GM23338 (cell line): ENCODE data around the gene GIMAP5. TPM values are rescaled to one million over a fixed set of nuclear protein-coding genes. Genes with fewer than 3 reads are reported as not detected.

Experiments
- ATAC-seq: fragments of 200-7000 bp; cut with Tn5 transposase; 3 replicates; pipeline ENCODE4 v1.9.1; 2020
- DNase-seq: peaks from one replicate; pipeline ENCODE4 v3.0.0-alpha.2; 2015; ENCODE audit warnings: low spot score
- H2AFZ ChIP-seq: fragments of 200-600 bp; sonication (generic); 2 replicates; pipeline ENCODE4 v1.8.0; 2016; ENCODE audit warnings: antibody characterized with exemption, mild to moderate bottlenecking, moderate library complexity
- H3F3A ChIP-seq: fragments of 200-600 bp; sonication (generic); replicated peaks from 2 replicates; pipeline ENCODE4 v1.8.0; 2017; ENCODE audit warnings: antibody characterized with exemption, mixed run types, low read depth
- H3K27ac ChIP-seq: fragments of 200-600 bp; sonication (generic); 2 replicates; pipeline ENCODE4 v1.6.1; 2016; ENCODE audit warnings: low read depth
- H3K27me3 ChIP-seq: fragments of 200-600 bp; sonication (generic); 2 replicates; pipeline ENCODE4 v1.8.0; 2016; ENCODE audit warnings: mild to moderate bottlenecking, mixed run types, moderate library complexity; ENCODE audit not compliant: insufficient read depth
- H3K36me3 ChIP-seq: fragments of 200-600 bp; sonication (generic); 2 replicates; pipeline ENCODE4 v1.8.0; 2016; ENCODE audit warnings: mild to moderate bottlenecking; ENCODE audit not compliant: insufficient read depth
- H3K4me1 ChIP-seq: fragments of 200-600 bp; sonication (generic); 2 replicates; pipeline ENCODE4 v1.8.0; 2016; ENCODE audit warnings: mild to moderate bottlenecking, moderate library complexity; ENCODE audit not compliant: insufficient read depth
- H3K4me2 ChIP-seq: fragments of 200-600 bp; sonication (generic); 2 replicates; pipeline ENCODE4 v1.7.1; 2017; ENCODE audit warnings: mixed run types
- H3K4me3 ChIP-seq: fragments of 200-600 bp; sonication (generic); 2 replicates; pipeline ENCODE4 v1.6.1; 2016; ENCODE audit warnings: mixed run types
- H3K79me2 ChIP-seq: fragments of 200-600 bp; sonication (generic); replicated peaks from 2 replicates; pipeline ENCODE4 v1.8.0; 2017; ENCODE audit warnings: mild to moderate bottlenecking; ENCODE audit not compliant: insufficient read depth
- H3K9me2 ChIP-seq: fragments of 200-600 bp; sonication (generic); 2 replicates; pipeline ENCODE4 v1.8.0; 2017; ENCODE audit not compliant: insufficient read depth
- H4K20me1 ChIP-seq: fragments of 200-600 bp; sonication (generic); replicated peaks from 2 replicates; pipeline ENCODE4 v1.8.0; 2017; ENCODE audit warnings: mild to moderate bottlenecking; ENCODE audit not compliant: insufficient read depth
- H3K27ac Mint-ChIP-seq: 2 replicates; pipeline ENCODE4 v1.8.0; 2020; ENCODE audit warnings: inconsistent platforms, mild to moderate bottlenecking, moderate library complexity, mixed read lengths
- H3K27me3 Mint-ChIP-seq: 3 replicates; pipeline ENCODE4 v1.8.0; 2022; ENCODE audit warnings: low read depth, mild to moderate bottlenecking, moderate library complexity, mixed read lengths, inconsistent platforms; ENCODE audit not compliant: insufficient read depth, poor library complexity
- H3K36me3 Mint-ChIP-seq: 3 replicates; pipeline ENCODE4 v1.8.0; 2021; ENCODE audit warnings: low read depth, mild to moderate bottlenecking, inconsistent platforms, moderate library complexity, mixed read lengths
- H3K4me1 Mint-ChIP-seq: 3 replicates; pipeline ENCODE4 v1.8.0; 2020; ENCODE audit warnings: mild to moderate bottlenecking, inconsistent platforms, mixed read lengths
- H3K4me3 Mint-ChIP-seq: 3 replicates; pipeline ENCODE4 v1.8.0; 2021; ENCODE audit warnings: moderate library complexity, mild to moderate bottlenecking, inconsistent platforms, mixed read lengths
- H3K9me3 Mint-ChIP-seq: 3 replicates; pipeline ENCODE4 v1.8.0; 2020; ENCODE audit warnings: moderate library complexity, mild to moderate bottlenecking, inconsistent platforms, mixed read lengths
- CREB1 ChIP-seq: fragments of 250-450 bp; sonication (Bioruptor Pico); IDR thresholded peaks from 2 replicates; pipeline ENCODE4 v1.5.0; 2020; ENCODE audit warnings: low read depth, mild to moderate bottlenecking, moderate library complexity
- EZH2 ChIP-seq: fragments of 200-600 bp; sonication (generic); IDR thresholded peaks from one replicate; pipeline ENCODE4 v1.8.0; 2017; ENCODE audit warnings: antibody characterized with exemption, mild to moderate bottlenecking, low read depth; ENCODE audit not compliant: unreplicated experiment
- EZH2phosphoT487 ChIP-seq: fragments of 200-600 bp; sonication (generic); IDR thresholded peaks from one replicate; pipeline ENCODE4 v1.8.1; 2018; ENCODE audit warnings: antibody characterized with exemption; ENCODE audit not compliant: unreplicated experiment
- JUNB ChIP-seq: IDR thresholded peaks from one replicate; pipeline ENCODE4 v1.6.1; 2016; ENCODE audit warnings: antibody characterized with exemption; ENCODE audit not compliant: unreplicated experiment
- NANOG ChIP-seq: IDR thresholded peaks from 2 replicates; pipeline ENCODE4 v1.6.1; 2016; ENCODE audit warnings: antibody characterized with exemption, borderline replicate concordance
- POLR2AphosphoS5 ChIP-seq: IDR thresholded peaks from 2 replicates; pipeline ENCODE4 v1.6.1; 2016; ENCODE audit warnings: antibody characterized with exemption, low read depth
- ZNF331 ChIP-seq: fragments of 250-450 bp; sonication (Bioruptor Pico); IDR thresholded peaks from 2 replicates; pipeline ENCODE4 v1.5.0; 2020; ENCODE audit warnings: low read depth, mild to moderate bottlenecking, moderate library complexity
- polyA plus RNA-seq: library from polyadenylated mRNA; unstranded; fragments of >200 nt; fragmentation: Nextera tagmentation; extraction: Ambion mirVana; gene quantifications from 2 replicates; pipeline ENCODE4 v1.2.1, GENCODE V29; 2016
- total RNA-seq: library from RNA; depleted of rRNA; stranded (reverse); fragments of >200 nt; shearing (Covaris generic); gene quantifications from 2 replicates; pipeline ENCODE4 v1.2.3, GENCODE V29; 2014
- TF ChIP-seq, protein P1 (sequence below), 2 experiments: fragments of 200-600 bp in 1 of 2; sonication (generic) in 1 of 2; conservative IDR thresholded peaks; 2 replicates each; pipeline versions ENCODE4 v1.5.1 to v1.6.1; 2016 to 2017; ENCODE audit warnings: antibody characterized with exemption in 2 of 2, low read depth in 2 of 2, mild to moderate bottlenecking in 2 of 2, moderate library complexity in 1 of 2
- TF ChIP-seq, protein P2 (sequence below): IDR thresholded peaks from one replicate; pipeline ENCODE4 v1.6.1; 2018; ENCODE audit warnings: antibody characterized with exemption; ENCODE audit not compliant: unreplicated experiment

The GIMAP5 gene
- total and polyA plus RNA-seq, 2 experiments from 2014 or later = not detected

DNA sequence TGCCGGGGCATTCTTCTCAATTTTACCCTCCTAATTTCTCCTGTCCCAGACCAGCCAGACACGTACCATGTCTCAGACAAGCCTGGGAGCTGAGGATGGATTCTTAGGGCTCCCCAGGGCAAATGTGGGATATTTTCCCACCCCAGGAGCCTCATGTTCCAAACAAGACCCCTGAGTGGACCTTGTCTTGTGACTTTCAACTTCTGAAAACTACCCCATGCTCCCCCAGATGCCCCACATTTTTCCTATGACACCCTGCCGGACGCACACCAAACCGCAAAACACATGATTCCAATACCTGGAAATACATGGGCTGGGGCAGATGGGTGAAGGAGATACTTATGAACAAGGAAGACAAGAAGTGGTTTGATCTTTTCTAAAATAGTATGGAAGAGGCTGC lies 874 bp downstream of the GIMAP5 start:
- Mint-ChIP-seq H3K4me3 (no peak overlapping the region), H3K27me3 (peaks cover 100% of the 10 kb centered on the region), H3K36me3 (no peaks in the 10 kb centered on the region), H3K27ac (no peak overlapping the region), H3K9me3 (peaks cover 13% of the 10 kb centered on the region), H3K4me1 (peaks cover 8% of the 10 kb centered on the region; the same call in 1 of the 3 replicates)
- ATAC-seq = no peak
- Histone ChIP-seq H3K9me2 (no peaks in the 10 kb centered on the region), H3F3A (no peaks in the 10 kb centered on the region), H3K27ac (no peak overlapping the region), H3K4me2 (no peak overlapping the region), H4K20me1 (peaks cover 32% of the 10 kb centered on the region), H3K36me3 (no peaks in the 10 kb centered on the region), H3K4me1 (no peaks in the 10 kb centered on the region), H3K27me3 (peaks cover 99% of the 10 kb centered on the region), H3K79me2 (no peaks in the 10 kb centered on the region), H3K4me3 (no peak overlapping the region), H2AFZ (no peak overlapping the region)
- no peak for TF ChIP-seq JUNB
- TF ChIP-seq, protein P1, sequence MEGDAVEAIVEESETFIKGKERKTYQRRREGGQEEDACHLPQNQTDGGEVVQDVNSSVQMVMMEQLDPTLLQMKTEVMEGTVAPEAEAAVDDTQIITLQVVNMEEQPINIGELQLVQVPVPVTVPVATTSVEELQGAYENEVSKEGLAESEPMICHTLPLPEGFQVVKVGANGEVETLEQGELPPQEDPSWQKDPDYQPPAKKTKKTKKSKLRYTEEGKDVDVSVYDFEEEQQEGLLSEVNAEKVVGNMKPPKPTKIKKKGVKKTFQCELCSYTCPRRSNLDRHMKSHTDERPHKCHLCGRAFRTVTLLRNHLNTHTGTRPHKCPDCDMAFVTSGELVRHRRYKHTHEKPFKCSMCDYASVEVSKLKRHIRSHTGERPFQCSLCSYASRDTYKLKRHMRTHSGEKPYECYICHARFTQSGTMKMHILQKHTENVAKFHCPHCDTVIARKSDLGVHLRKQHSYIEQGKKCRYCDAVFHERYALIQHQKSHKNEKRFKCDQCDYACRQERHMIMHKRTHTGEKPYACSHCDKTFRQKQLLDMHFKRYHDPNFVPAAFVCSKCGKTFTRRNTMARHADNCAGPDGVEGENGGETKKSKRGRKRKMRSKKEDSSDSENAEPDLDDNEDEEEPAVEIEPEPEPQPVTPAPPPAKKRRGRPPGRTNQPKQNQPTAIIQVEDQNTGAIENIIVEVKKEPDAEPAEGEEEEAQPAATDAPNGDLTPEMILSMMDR (conservative IDR thresholded peaks at IDR 0.05; ENCODE audit: low read depth in 2 of 2) = no peak
- TF ChIP-seq, protein P2, sequence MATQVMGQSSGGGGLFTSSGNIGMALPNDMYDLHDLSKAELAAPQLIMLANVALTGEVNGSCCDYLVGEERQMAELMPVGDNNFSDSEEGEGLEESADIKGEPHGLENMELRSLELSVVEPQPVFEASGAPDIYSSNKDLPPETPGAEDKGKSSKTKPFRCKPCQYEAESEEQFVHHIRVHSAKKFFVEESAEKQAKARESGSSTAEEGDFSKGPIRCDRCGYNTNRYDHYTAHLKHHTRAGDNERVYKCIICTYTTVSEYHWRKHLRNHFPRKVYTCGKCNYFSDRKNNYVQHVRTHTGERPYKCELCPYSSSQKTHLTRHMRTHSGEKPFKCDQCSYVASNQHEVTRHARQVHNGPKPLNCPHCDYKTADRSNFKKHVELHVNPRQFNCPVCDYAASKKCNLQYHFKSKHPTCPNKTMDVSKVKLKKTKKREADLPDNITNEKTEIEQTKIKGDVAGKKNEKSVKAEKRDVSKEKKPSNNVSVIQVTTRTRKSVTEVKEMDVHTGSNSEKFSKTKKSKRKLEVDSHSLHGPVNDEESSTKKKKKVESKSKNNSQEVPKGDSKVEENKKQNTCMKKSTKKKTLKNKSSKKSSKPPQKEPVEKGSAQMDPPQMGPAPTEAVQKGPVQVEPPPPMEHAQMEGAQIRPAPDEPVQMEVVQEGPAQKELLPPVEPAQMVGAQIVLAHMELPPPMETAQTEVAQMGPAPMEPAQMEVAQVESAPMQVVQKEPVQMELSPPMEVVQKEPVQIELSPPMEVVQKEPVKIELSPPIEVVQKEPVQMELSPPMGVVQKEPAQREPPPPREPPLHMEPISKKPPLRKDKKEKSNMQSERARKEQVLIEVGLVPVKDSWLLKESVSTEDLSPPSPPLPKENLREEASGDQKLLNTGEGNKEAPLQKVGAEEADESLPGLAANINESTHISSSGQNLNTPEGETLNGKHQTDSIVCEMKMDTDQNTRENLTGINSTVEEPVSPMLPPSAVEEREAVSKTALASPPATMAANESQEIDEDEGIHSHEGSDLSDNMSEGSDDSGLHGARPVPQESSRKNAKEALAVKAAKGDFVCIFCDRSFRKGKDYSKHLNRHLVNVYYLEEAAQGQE = no peak
- TF ChIP-seq CREB1 (CRISPR knock-in tag) = no peak
- TF ChIP-seq NANOG = no peak
- no peak for TF ChIP-seq ZNF331
- TF ChIP-seq POLR2AphosphoS5 = no peak
- DNase-seq = no peak

DNA sequence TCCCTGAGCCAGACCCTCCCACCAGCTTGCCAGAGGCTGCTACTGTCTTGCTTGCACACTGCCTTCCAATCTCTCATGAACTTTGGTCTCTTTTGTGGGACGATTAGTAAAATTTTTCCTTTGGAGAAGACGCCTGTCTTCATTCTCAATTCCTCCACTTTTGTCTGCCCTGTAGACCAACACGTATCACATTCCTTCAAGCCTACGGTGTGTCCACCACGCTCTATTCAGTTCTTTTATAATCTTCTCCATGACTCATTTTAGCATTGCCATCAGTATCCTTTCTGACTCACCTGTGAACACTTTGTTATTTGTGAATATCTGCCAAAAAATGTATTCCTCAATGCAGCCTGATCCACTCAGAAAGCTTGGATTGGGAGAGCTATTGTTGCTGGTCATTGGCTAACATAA lies 1.4 kb downstream of the GIMAP5 start:
- H3K27ac ChIP-seq = no peak overlapping the region
- TF ChIP-seq EZH2phosphoT487 (no peak), EZH2 (no peak), CREB1 (CRISPR knock-in tag) (no peak)
- TF ChIP-seq, protein P1 (conservative IDR thresholded peaks at IDR 0.05; ENCODE audit: low read depth in 2 of 2) = no peak
- no peak overlapping the region for H3K27ac Mint-ChIP-seq
- H4K20me1 ChIP-seq = peaks cover 31% of the 10 kb centered on the region
- peaks cover 100% of the 10 kb centered on the region for H3K27me3 Mint-ChIP-seq
- H3K4me3 ChIP-seq = no peak overlapping the region
- no peaks in the 10 kb centered on the region for H3K4me1 ChIP-seq
- no peak overlapping the region for H3K4me2 ChIP-seq
- H3K27me3 ChIP-seq = peaks cover 99% of the 10 kb centered on the region
- no peaks in the 10 kb centered on the region for H3K36me3 ChIP-seq
- DNase-seq = no peak
- H3K79me2 ChIP-seq = no peaks in the 10 kb centered on the region
- H3K9me2 ChIP-seq = no peaks in the 10 kb centered on the region
- no peaks in the 10 kb centered on the region for H3K36me3 Mint-ChIP-seq
- no peak for ATAC-seq
- no peak overlapping the region for H2AFZ ChIP-seq
- H3K9me3 Mint-ChIP-seq = peaks cover 13% of the 10 kb centered on the region
- no peaks in the 10 kb centered on the region for H3F3A ChIP-seq
- H3K4me1 Mint-ChIP-seq = peaks cover 8% of the 10 kb centered on the region; the same call in 1 of the 3 replicates
- H3K4me3 Mint-ChIP-seq = no peak overlapping the region
